NCI-H2196 treated with DMSO at 0.1 percent for 48 hours (cell line): ENCODE results near the gene KYAT1.

ENCODE experiments used
- DNase-seq: peaks from one replicate; lab custom pipeline; 2025; ENCODE audit not compliant: unreplicated experiment; lab: John Stamatoyannopoulos, UW

The KYAT1 gene

DNA sequence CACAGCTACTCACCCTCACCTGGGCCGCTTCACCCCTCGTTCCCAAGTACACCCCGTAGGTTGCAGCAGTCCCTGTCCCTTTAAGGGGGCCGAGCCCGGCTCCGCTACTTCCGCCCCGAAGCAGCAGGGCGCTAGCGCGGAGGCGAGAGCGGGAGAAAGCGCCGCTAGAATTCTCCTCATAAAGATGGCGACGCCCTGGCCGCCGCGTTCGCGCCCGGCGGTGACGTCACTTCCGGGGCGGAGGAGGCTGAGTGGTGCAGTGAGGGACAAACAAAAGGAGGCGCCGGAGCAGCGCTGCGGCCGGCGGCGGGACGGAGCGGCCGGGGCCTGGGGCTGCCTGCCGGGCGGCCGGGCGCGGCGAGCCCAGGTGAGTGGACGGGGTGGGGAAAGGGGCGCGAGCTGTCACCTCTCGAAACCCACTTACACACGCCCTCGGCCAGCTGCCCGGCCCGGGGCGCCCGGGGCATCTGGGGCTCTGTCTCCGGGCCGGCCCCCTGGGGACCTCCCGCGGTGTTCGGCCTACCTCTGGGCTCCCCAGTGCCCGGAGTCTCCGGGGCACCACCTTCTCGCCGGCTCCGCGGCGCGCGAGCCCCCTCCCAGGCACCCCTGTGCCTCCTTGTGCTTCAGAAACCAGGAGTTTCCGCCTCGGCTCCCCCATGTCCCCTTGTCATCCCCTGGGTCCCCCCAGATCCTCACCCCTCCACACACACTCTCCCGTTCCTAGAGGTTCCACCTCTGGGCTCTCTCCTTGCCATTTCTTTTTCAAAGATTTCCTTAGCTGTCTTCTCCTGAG lies at the start of gene KYAT1, which contains the start of gene LRRC8A:
Gene KYAT1 (minus strand): TSS at position 67 of the 793 bp plus-strand sequence. CDS start 36,545 bp downstream, outside the sequence.
Gene LRRC8A (plus strand): TSS at position 250 of the 793 bp plus-strand sequence. CDS start 25,032 bp downstream, outside the sequence.
- DNase-seq = peak; percentile 90

- no peak for DNase-seq
Measured at GRCh38 chr9:128929560-128929959, 47.8 kb upstream of the KYAT1 start.

GRCh38 chr9:128928624-128929023 lies 46.9 kb upstream of the KYAT1 start:
- DNase-seq = no peak

DNA sequence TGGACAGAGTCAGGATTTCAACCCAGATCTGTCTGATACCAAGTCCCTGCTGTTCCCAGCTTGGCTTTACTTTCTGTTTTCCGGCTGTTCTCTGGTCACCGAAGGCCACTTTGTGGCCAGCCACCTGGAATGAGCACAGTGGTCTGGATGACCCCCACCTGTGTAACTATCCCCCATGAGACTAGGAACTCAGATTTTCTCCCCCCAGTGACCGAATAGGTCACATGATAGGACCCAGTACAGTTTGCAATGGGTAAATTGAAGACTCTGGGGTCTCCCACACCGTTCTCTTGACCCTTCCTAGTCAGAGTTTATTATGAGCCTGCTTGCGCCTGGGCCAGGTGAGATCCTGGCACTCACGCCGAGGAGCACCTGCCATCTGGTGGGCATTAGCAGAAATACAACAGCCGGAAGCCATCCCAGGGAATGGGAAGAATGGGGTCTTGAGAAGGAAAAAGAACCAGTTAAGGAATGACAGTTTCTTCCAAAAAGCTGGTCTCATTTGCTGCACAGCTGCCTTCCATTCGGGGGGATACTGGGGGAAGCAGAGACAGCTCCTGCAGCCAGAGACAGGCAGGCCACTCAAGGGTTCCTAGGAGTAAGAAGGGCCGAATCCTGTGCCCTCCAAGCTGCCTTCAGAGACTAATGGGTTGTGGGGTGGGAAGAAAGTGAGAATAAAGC lies 46.1 kb upstream of the KYAT1 start:
- DNase-seq = peak; percentile 45

DNA sequence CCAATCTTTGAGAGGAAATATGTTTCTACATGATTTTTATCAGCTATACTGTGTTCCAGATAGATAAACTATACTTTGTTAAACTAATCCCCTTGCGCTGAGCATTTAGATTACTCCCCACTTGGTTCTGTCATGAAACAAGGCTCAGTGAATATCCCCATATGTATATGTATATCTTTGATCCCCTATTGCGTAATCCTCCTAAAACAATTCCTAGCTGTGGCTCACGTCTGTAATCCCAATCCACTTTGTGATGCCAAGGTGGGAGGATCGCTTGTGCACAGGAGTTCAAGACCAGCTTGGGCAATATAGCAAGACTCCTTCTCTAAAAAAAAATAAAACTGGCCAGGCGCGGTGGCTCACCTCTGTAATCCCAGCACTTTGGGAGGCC lies 41.7 kb upstream of the KYAT1 start:
- DNase-seq = no peak

DNA sequence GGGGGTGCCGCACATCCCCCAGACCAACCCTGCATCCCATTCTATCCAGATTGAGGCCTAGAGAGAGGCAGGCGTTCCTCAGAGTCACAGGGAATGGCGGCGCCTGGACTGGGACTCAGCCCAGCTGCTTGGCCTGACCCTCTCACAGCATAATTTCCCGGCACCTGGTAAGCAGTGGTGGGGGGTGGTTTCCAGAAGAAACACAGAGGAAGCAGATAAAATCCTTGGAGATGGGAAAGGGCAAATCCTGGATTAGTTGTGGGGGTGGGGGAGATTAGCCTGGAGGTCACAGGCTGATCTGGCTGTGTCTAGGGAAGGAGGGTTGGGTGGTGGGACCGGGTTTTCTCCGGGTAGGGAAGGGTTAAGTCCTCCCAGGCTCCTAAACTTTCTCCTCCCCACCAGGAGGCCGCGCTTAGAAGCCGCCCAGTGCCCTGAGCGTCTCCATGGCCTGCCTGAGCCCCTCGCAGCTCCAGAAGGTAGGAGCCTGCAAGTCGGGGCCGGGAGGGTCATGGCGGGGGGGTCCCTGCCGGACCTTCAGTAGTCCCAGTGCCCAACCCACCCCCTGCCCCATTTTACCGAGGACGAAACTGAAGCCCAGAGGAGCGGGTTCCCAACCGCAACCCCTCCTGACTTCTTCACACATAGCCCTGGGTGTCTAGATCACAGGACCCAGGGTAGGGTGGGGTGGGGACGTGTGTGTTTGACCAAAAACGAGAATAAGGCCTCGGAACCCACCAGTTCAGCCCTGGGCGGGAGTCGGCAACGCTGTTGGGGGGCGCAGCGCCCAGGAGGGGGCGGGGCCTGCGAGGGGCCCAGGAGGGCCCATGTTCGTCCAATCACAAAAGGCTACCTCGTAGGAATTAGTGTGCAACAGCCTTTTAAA lies 40.4 kb upstream of the KYAT1 start:
- DNase-seq = no peak

- DNase-seq = peak; percentile 38
Measured at GRCh38 chr9:128920381-128921058, 38.8 kb upstream of the KYAT1 start, which contains the start of gene PHYHD1. Gene PHYHD1 (plus strand): TSS chr9:128920982. CDS start chr9:128922324, 1,342 bp downstream.

- DNase-seq = no peak
Measured at GRCh38 chr9:128919402-128920089, 37.8 kb upstream of the KYAT1 start.

GRCh38 chr9:128918921-128919320 lies 37.2 kb upstream of the KYAT1 start:
- DNase-seq = no peak

- DNase-seq = peak; percentile 73
Measured at GRCh38 chr9:128917151-128917849, 35.5 kb upstream of the KYAT1 start.

DNA sequence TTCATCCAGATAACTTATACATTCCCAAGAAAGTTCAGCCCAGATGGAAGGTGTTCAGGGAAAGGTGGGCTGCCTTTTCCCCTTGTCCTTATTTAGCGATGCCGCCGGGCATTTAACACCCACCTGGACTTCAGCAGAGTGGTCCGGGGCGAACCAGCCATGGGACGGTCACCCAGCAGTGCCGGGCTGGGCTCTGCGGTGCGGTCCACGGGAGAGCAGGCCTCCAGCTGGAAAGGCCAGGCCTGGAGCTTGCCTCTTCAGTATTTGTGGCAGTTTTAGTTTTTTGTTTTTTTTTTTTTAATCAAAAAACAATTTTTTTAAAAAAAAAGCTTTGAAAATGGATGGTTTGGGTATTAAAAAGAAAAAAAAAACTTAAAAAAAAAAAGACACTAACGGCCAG lies 35.0 kb upstream of the KYAT1 start:
- no peak for DNase-seq

- DNase-seq = no peak
Measured at GRCh38 chr9:128916204-128916603, 34.5 kb upstream of the KYAT1 start.

DNA sequence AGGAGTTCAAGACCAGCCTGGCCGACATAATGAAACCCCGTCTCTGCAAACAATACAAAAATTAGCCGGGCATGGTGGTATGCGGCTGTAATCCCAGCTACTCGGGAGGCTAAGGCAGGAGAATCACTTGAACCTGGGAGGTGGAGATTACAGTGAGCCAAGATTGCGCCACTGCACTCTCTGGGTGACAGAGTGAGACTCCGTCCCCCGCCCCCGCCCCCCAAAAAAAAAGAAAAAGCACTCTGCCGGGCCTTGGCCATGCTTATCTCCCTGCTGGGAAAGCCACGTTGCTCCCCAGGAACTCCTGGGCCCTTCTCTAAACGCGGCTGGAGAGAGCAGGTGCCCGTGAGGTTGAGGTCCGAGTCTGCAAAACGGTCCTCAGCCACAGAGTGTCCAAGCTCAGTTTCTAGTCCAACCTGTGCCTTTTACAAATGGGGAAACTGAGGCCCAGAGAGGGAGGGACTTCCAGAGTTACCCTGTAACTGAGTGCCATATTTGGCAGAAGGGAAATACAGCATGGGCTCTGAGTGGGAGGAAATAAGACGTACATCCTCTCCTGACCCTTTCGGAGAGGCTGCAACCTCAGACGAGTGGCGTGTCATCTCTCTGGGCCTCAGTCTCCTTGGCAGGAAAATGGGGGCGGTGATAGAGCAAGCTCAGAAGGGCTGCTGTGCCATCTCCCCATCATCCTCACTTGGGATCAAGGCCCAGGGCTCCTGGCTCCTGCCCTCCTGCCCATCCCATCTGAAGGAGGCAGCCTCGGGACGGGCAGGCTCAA lies 32.4 kb upstream of the KYAT1 start:
- DNase-seq = no peak

- DNase-seq = no peak
Measured at GRCh38 chr9:128913048-128913900, 31.5 kb upstream of the KYAT1 start.

DNA sequence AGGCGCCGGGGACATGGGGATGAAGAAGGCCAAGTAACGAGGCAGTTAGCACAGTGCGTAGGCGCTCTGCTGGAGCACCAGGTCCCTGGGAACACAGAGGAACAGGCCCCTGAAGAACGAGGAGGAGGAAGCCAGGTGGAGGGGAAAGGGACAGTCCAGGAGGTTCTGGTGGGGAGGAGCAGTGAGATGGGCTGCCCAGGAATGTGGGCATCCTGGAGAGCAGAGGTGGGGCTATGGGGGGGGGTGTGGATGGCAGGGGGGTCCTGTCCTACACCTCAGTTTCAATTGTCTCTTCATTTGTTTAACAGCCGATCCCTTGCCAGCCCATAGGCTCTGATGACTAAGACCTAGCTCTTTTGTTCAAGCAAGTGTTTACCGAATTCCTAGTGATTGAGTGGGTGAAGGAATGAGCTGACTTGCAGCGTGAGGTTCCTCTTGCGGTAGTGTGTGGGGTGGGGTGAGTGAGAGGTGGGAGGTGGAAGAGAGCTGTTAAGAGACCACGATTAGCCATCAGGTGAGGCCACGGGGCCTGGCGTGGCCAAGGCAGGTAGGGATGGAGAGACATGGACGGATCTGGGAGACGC lies 30.6 kb upstream of the KYAT1 start:
- no peak for DNase-seq

- DNase-seq = no peak
Measured at GRCh38 chr9:128911529-128912035, 29.8 kb upstream of the KYAT1 start.

- no peak for DNase-seq
Measured at GRCh38 chr9:128910906-128911305, 29.2 kb upstream of the KYAT1 start.
